ENCODE results near the gene P2RY11.

DNA sequence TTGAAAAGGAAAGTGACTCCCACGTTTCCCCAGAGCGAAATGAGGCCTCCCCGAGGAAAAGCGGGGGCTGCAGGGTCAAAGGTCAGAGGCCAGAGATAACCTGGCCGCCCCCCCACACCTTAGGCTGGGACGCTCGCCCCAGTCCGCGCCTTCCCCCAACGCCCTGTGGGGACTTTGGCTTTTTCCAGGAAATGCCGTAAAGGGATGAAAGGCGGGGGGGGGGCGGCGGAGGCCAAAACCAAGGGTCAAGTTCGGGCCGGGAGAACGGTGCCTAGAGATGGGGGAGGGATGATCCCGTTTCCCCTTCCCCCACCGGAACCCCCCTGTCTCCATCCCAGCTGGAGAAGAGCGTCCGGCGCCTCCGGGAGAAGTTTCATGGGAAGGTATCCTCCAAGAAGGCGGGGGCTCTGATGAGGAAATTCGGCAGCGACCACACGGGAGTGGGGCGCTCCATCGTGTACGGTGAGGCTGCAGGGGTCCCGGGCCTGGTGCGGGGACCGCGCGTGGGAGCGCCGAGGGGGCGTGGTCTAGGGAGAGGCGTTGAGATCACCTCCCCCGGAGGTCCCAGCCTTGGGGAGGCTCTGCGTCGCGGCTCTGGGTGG is 24.8 kb upstream of the P2RY11 start:
- TF ChIP-seq POLR2A (IDR thresholded peaks at IDR 0.05; ENCODE audit: low read length) (no peak), GATA1 (IDR thresholded peaks at IDR 0.05; ENCODE audit: low read depth, low read length) (no peak)

All from erythroblast (primary cell).